A549 (cell line): Measurements from ENCODE around the gene PRKAR1A. TPM values are rescaled to one million over a fixed set of nuclear protein-coding genes. Genes with fewer than 3 reads are reported as not detected.

Experiments
- ATAC-seq, 2 experiments: fragments of 200-7000 bp in 1 of 2; fragments of >200 bp in 1 of 2; cut with Nextera tagmentation in 1 of 2; cut with Tn5 transposase in 1 of 2; 3 replicates each; pipeline versions ENCODE4 v1.8.0 to v1.9.1; 2018 to 2020; ENCODE audit warnings: mild to moderate bottlenecking in 1 of 2, moderate library complexity in 1 of 2
- CTCF ChIA-PET: fragments of 300-600 bp; sonication (Branson Sonifier 250); formaldehyde crosslinking; extraction: SDS; loops from one replicate; lab custom pipeline; 2021; ENCODE audit warnings: antibody characterized with exemption, inconsistent platforms; lab: Yijun Ruan, JAX
- POLR2A ChIA-PET: fragments of 350-600 bp; formaldehyde crosslinking; extraction: SDS; loops from one replicate; lab custom pipeline; 2021; ENCODE audit warnings: antibody characterized with exemption, inconsistent platforms; lab: Yijun Ruan, JAX
- DNase-seq, 2 experiments: peaks; one replicate each; pipeline versions ENCODE4 v3.0.0 to v3.0.0-alpha.2; 2011 to 2016; ENCODE audit warnings: low read depth in 1 of 2, low spot score in 1 of 2
- FAIRE-seq: peaks from 2 replicates; lab custom pipeline; 2011; peaks lifted over from hg19 to GRCh38; lab: Jason Lieb, UNC
- H3K27ac ChIP-seq, 2 experiments: fragments of >200 bp; sonication (Bioruptor Twin); formaldehyde crosslinking; 3 replicates each; pipeline ENCODE4 v1.5.1; 2016 to 2017
- H3K4me1 ChIP-seq: fragments of >200 bp; sonication (Bioruptor Twin); formaldehyde crosslinking; 3 replicates; pipeline ENCODE4 v1.6.1; 2016
- H3K4me2 ChIP-seq: fragments of >200 bp; sonication (Bioruptor Twin); formaldehyde crosslinking; 3 replicates; pipeline ENCODE4 v1.6.1; 2016
- H3K4me3 ChIP-seq: fragments of >200 bp; sonication (Bioruptor Twin); formaldehyde crosslinking; 3 replicates; pipeline ENCODE4 v1.5.1; 2016
- H3K9me3 ChIP-seq: fragments of >200 bp; sonication (Bioruptor Twin); formaldehyde crosslinking; 3 replicates; pipeline ENCODE4 v1.6.1; 2016
- BHLHE40 ChIP-seq: IDR thresholded peaks from 2 replicates; pipeline ENCODE4 v1.6.1; 2012; ENCODE audit warnings: low read depth, low read length, inconsistent platforms
- EHF ChIP-seq: fragments of 250-450 bp; sonication (Bioruptor Pico); IDR thresholded peaks from 2 replicates; pipeline ENCODE4 v1.5.0; 2020; ENCODE audit warnings: mild to moderate bottlenecking
- FOSL2 ChIP-seq, 2 experiments: fragments of 450-650 bp in 1 of 2; fragments of >200 bp in 1 of 2; sonication (Bioruptor Twin) in 1 of 2; formaldehyde crosslinking; IDR thresholded peaks; 2 replicates each; pipeline versions ENCODE4 v1.5.0 to v1.6.1; 2016 to 2020; ENCODE audit warnings: mild to moderate bottlenecking in 1 of 2, moderate library complexity in 1 of 2
- GATA3 ChIP-seq: IDR thresholded peaks from 2 replicates; pipeline ENCODE4 v1.6.1; 2012; ENCODE audit warnings: borderline replicate concordance
- HEYL ChIP-seq: fragments of 250-450 bp; sonication (Bioruptor Pico); IDR thresholded peaks from 2 replicates; pipeline ENCODE4 v1.8.0; 2021; ENCODE audit warnings: mild to moderate bottlenecking, moderate library complexity
- HOXB5 ChIP-seq: fragments of 250-450 bp; sonication (Bioruptor Pico); IDR thresholded peaks from 2 replicates; pipeline ENCODE4 v1.5.0; 2020; ENCODE audit warnings: mild to moderate bottlenecking, moderate library complexity
- JUNB ChIP-seq: fragments of >200 bp; sonication (Bioruptor Twin); formaldehyde crosslinking; IDR thresholded peaks from 2 replicates; pipeline ENCODE4 v1.6.1; 2016
- MAZ ChIP-seq: fragments of 150-350 bp; IDR thresholded peaks from 2 replicates; pipeline ENCODE4 v1.6.1; 2014; ENCODE audit warnings: antibody characterized with exemption, low read depth, low read length, borderline replicate concordance
- NPAS2 ChIP-seq: fragments of 250-450 bp; sonication (Bioruptor Pico); IDR thresholded peaks from 2 replicates; pipeline ENCODE4 v1.8.0; 2022; ENCODE audit warnings: mild to moderate bottlenecking, moderate library complexity, borderline replicate concordance
- NR3C1 ChIP-seq: fragments of >200 bp; sonication (Bioruptor Twin); formaldehyde crosslinking; IDR thresholded peaks from 3 replicates; pipeline ENCODE4 v1.6.1; 2017
- PHF8 ChIP-seq: fragments of 200-600 bp; sonication (generic); IDR thresholded peaks from 2 replicates; pipeline ENCODE4 v1.6.1; 2016; ENCODE audit warnings: low read depth, mild to moderate bottlenecking, antibody characterized with exemption, moderate library complexity, borderline replicate concordance
- POLR2A ChIP-seq: IDR thresholded peaks from 2 replicates; pipeline ENCODE4 v1.6.1; 2012; ENCODE audit warnings: mild to moderate bottlenecking, low read length
- POLR2AphosphoS2 ChIP-seq: conservative IDR thresholded peaks from 2 replicates; pipeline ENCODE4 v1.6.1; 2012; ENCODE audit warnings: low read length, improper control_type of control experiment, inconsistent platforms
- RAD21 ChIP-seq, 2 experiments: fragments of >200 bp in 1 of 2; sonication (Bioruptor Twin) in 1 of 2; formaldehyde crosslinking in 1 of 2; IDR thresholded peaks in 1 of 2; conservative IDR thresholded peaks in 1 of 2; 2 replicates in 1 of 2; 3 replicates in 1 of 2; pipeline ENCODE4 v1.6.1; 2012 to 2018; ENCODE audit warnings: inconsistent platforms in 1 of 2
- RARB ChIP-seq: fragments of 250-450 bp; sonication (Bioruptor Pico); IDR thresholded peaks from 2 replicates; pipeline ENCODE4 v1.8.0; 2021; ENCODE audit warnings: mild to moderate bottlenecking, moderate library complexity
- RNF2 ChIP-seq: fragments of 200-600 bp; sonication (generic); IDR thresholded peaks from 2 replicates; pipeline ENCODE4 v1.6.1; 2016; ENCODE audit warnings: low read depth, mild to moderate bottlenecking, antibody characterized with exemption, moderate library complexity, borderline replicate concordance
- SREBF2 ChIP-seq: fragments of 450-650 bp; IDR thresholded peaks from 2 replicates; pipeline ENCODE4 v1.6.1; 2014; ENCODE audit warnings: mild to moderate bottlenecking, moderate library complexity
- TP53 ChIP-seq: fragments of 250-450 bp; sonication (Bioruptor Pico); IDR thresholded peaks from 2 replicates; pipeline ENCODE4 v1.5.0; 2021; ENCODE audit warnings: mild to moderate bottlenecking, moderate library complexity
- ZFP36 ChIP-seq: fragments of 450-650 bp; IDR thresholded peaks from 2 replicates; pipeline ENCODE4 v1.6.1; 2014; ENCODE audit warnings: borderline replicate concordance; ENCODE audit not compliant: partially characterized antibody
- WGBS: methylation state at CpG from one replicate; pipeline ENCODE4 v1.1.6; 2017; ENCODE audit errors: missing lambda C conversion rate; 5-methylcytosine and 5-hydroxymethylcytosine counted together
- polyA plus RNA-seq, 4 experiments: library from polyadenylated mRNA; depleted of rRNA in 3 of 4; stranded (reverse); fragments of >200 nt; fragmentation: RNase III in 1 of 4; extraction: RNeasy Plus Mini Kit Qiagen cat#74134 plus additional on column Dnase treatment in 1 of 4; gene quantifications; 2 replicates in 3 of 4; 3 replicates in 1 of 4; pipeline ENCODE4 v1.2.3, GENCODE V29; 2011 to 2017
- TF ChIP-seq, protein P1 (sequence below): fragments of 200-600 bp; sonication (generic); IDR thresholded peaks from 2 replicates; pipeline ENCODE4 v1.6.1; 2016; ENCODE audit warnings: antibody characterized with exemption, mild to moderate bottlenecking, moderate library complexity
- TF ChIP-seq, protein P2 (sequence below): IDR thresholded peaks from 2 replicates; pipeline ENCODE4 v1.6.1; 2012
- TF ChIP-seq, protein P3 (sequence below): fragments of >200 bp; sonication (Bioruptor Twin); formaldehyde crosslinking; IDR thresholded peaks from 3 replicates; pipeline ENCODE4 v1.5.1; 2016
- TF ChIP-seq, protein P4 (sequence below): fragments of 250-450 bp; sonication (Bioruptor Pico); IDR thresholded peaks from 2 replicates; pipeline ENCODE4 v1.5.0; 2020; ENCODE audit warnings: low read depth, mild to moderate bottlenecking, moderate library complexity
- TF ChIP-seq, protein P5 (sequence below): fragments of 150-350 bp; IDR thresholded peaks from 2 replicates; pipeline ENCODE4 v1.6.1; 2014; ENCODE audit warnings: low read depth, mild to moderate bottlenecking, low read length

PRKAR1A gene
- polyA plus RNA-seq, 2 of the 4 experiments (the other 2 are of a cell fraction), result 239 to 370 TPM

DNA sequence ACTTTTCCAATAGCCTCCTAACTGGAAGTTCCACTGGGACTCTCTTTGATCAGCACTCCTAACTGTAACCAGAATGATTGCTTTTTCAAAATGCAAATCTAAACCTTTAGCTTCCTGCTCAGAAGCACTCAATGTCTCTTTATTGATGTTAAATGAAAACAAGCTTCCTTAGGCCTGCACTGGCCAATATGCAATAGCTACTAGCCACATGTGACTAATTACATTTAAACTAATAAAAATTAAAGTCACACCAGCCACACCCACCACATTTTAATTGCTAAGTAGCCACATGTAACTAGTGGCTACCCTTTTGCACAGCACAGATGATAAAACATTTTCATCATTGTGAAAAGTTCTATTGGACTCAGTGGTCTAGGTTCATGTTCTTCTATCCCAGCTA lies 57.1 kb downstream of the PRKAR1A start:
- no peak for ATAC-seq
- ChIA-PET POLR2A (no interaction called here), CTCF (interaction anchor here (0.5 to 1.4 kb wide), 3 partner anchors 13 to 100 kb away, joined by 3 to 4 read pairs (median 3); no protein-coding TSS in a partner anchor)
- TF ChIP-seq ZFP36, result no peak
- no peak for TF ChIP-seq POLR2AphosphoS2
- TF ChIP-seq BHLHE40, result no peak
- no peak for TF ChIP-seq RARB (CRISPR knock-in tag)
- no peak for TF ChIP-seq MAZ
- TF ChIP-seq, protein P1, sequence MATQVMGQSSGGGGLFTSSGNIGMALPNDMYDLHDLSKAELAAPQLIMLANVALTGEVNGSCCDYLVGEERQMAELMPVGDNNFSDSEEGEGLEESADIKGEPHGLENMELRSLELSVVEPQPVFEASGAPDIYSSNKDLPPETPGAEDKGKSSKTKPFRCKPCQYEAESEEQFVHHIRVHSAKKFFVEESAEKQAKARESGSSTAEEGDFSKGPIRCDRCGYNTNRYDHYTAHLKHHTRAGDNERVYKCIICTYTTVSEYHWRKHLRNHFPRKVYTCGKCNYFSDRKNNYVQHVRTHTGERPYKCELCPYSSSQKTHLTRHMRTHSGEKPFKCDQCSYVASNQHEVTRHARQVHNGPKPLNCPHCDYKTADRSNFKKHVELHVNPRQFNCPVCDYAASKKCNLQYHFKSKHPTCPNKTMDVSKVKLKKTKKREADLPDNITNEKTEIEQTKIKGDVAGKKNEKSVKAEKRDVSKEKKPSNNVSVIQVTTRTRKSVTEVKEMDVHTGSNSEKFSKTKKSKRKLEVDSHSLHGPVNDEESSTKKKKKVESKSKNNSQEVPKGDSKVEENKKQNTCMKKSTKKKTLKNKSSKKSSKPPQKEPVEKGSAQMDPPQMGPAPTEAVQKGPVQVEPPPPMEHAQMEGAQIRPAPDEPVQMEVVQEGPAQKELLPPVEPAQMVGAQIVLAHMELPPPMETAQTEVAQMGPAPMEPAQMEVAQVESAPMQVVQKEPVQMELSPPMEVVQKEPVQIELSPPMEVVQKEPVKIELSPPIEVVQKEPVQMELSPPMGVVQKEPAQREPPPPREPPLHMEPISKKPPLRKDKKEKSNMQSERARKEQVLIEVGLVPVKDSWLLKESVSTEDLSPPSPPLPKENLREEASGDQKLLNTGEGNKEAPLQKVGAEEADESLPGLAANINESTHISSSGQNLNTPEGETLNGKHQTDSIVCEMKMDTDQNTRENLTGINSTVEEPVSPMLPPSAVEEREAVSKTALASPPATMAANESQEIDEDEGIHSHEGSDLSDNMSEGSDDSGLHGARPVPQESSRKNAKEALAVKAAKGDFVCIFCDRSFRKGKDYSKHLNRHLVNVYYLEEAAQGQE, result no peak
- no peak for TF ChIP-seq SREBF2
- TF ChIP-seq HEYL (CRISPR knock-in tag), result no peak
- no peak for TF ChIP-seq RAD21 (conservative IDR thresholded peaks at IDR 0.05 in 1 of 2, IDR thresholded peaks at IDR 0.05 in 1 of 2)
- TF ChIP-seq, protein P2, sequence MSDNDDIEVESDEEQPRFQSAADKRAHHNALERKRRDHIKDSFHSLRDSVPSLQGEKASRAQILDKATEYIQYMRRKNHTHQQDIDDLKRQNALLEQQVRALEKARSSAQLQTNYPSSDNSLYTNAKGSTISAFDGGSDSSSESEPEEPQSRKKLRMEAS, result no peak
- TF ChIP-seq, protein P3, sequence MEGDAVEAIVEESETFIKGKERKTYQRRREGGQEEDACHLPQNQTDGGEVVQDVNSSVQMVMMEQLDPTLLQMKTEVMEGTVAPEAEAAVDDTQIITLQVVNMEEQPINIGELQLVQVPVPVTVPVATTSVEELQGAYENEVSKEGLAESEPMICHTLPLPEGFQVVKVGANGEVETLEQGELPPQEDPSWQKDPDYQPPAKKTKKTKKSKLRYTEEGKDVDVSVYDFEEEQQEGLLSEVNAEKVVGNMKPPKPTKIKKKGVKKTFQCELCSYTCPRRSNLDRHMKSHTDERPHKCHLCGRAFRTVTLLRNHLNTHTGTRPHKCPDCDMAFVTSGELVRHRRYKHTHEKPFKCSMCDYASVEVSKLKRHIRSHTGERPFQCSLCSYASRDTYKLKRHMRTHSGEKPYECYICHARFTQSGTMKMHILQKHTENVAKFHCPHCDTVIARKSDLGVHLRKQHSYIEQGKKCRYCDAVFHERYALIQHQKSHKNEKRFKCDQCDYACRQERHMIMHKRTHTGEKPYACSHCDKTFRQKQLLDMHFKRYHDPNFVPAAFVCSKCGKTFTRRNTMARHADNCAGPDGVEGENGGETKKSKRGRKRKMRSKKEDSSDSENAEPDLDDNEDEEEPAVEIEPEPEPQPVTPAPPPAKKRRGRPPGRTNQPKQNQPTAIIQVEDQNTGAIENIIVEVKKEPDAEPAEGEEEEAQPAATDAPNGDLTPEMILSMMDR, result no peak
- no peak for TF ChIP-seq HOXB5 (CRISPR knock-in tag)
- TF ChIP-seq, protein P4, sequence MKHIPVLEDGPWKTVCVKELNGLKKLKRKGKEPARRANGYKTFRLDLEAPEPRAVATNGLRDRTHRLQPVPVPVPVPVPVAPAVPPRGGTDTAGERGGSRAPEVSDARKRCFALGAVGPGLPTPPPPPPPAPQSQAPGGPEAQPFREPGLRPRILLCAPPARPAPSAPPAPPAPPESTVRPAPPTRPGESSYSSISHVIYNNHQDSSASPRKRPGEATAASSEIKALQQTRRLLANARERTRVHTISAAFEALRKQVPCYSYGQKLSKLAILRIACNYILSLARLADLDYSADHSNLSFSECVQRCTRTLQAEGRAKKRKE (CRISPR knock-in tag), result no peak
- no peak for TF ChIP-seq FOSL2 (IDR thresholded peaks at IDR 0.05)
- TF ChIP-seq FOSL2 (CRISPR knock-in tag; IDR thresholded peaks at IDR 0.05), result no peak
- no peak for TF ChIP-seq GATA3
- TF ChIP-seq EHF, result no peak
- no peak for TF ChIP-seq RNF2
- TF ChIP-seq, protein P5, sequence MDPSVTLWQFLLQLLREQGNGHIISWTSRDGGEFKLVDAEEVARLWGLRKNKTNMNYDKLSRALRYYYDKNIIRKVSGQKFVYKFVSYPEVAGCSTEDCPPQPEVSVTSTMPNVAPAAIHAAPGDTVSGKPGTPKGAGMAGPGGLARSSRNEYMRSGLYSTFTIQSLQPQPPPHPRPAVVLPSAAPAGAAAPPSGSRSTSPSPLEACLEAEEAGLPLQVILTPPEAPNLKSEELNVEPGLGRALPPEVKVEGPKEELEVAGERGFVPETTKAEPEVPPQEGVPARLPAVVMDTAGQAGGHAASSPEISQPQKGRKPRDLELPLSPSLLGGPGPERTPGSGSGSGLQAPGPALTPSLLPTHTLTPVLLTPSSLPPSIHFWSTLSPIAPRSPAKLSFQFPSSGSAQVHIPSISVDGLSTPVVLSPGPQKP, result no peak
- TF ChIP-seq POLR2A, result no peak
- H3K4me3 ChIP-seq, result no peak overlapping the region
- no peak for DNase-seq
- FAIRE-seq, result no peak
- no peaks in the 10 kb centered on the region for H3K9me3 ChIP-seq
- no peaks in the 10 kb centered on the region for H3K4me1 ChIP-seq
- H3K27ac ChIP-seq, result no peak overlapping the region
- H3K4me2 ChIP-seq, result no peak overlapping the region

DNA sequence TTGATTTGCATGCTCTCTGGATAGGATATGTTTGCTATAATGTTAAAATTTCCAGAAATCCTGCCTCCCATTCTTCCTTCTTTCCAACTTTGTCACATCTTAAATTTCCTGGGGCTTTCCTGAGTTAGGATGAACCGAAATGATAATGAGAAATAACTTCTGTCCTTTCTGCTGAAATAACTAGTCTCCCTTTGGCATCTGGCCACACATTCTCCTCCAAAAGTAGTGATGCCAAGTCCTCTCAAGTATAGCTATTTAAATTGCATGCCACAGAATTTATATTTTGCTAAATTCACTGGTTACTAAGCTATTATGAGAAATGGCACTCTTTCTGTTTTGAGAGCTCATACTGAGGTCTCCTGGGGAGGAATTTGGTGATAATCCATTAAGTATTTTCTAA lies 58.3 kb downstream of the PRKAR1A start:
- ChIA-PET CTCF (interaction anchor here (0.9 to 1.8 kb wide), 5 partner anchors 9 to 66 kb away, joined by 3 to 5 read pairs (median 3); no protein-coding TSS in a partner anchor), POLR2A (no interaction called here)
- Histone ChIP-seq H3K4me1 (no peaks in the 10 kb centered on the region), H3K4me2 (no peak overlapping the region), H3K27ac (no peak overlapping the region), H3K9me3 (no peaks in the 10 kb centered on the region), H3K4me3 (no peak overlapping the region)
- 17% methylated on average over 1 of the region's 1 CpG for WGBS
- DNase-seq (no peak), FAIRE-seq (no peak), ATAC-seq (no peak)
- TF ChIP-seq NR3C1 (no peak), TP53 (CRISPR knock-in tag) (no peak), JUNB (no peak), PHF8 (no peak), RNF2 (no peak), NPAS2 (no peak)
- TF ChIP-seq, protein P3, result no peak
- TF ChIP-seq, protein P1, result no peak
